OCI-M2 (cell line): ENCODE results near the gene HESX1.

ENCODE experiments used
- DNase-seq: peaks from one replicate; lab custom pipeline; 2025; ENCODE audit not compliant: unreplicated experiment; lab: John Stamatoyannopoulos, UW

HESX1 gene

GRCh38 chr3:57199895-57200297, at the start of gene HESX1:
HESX1 (minus strand) TSS chr3:57199978; CDS start chr3:57199918, 60 bp downstream.
- no peak for DNase-seq

GRCh38 chr3:57244946-57245345, 45.2 kb upstream of the HESX1 start:
- no peak for DNase-seq

- DNase-seq, result no peak
These were observed 35.1 kb upstream of the HESX1 start for GRCh38 chr3:57234613-57235575.

GRCh38 chr3:57233799-57234198, 34.0 kb upstream of the HESX1 start:
- DNase-seq, result no peak

GRCh38 chr3:57230006-57230405, 30.2 kb upstream of the HESX1 start:
- no peak for DNase-seq

GRCh38 chr3:57227930-57228751, 28.4 kb upstream of the HESX1 start:
- DNase-seq, result peak; percentile 41

GRCh38 chr3:57227204-57227929, 27.6 kb upstream of the HESX1 start, which contains the start of gene APPL1:
APPL1 (plus strand) TSS chr3:57227729; CDS start chr3:57227884, 155 bp downstream.
- peak; percentile 49 for DNase-seq

GRCh38 chr3:57226176-57226575, 26.4 kb upstream of the HESX1 start:
- DNase-seq, result no peak

GRCh38 chr3:57224856-57225255, 25.1 kb upstream of the HESX1 start:
- DNase-seq, result no peak

GRCh38 chr3:57221883-57222282, 22.1 kb upstream of the HESX1 start:
- DNase-seq, result no peak

- no peak for DNase-seq
These were observed 6.6 kb upstream of the HESX1 start for GRCh38 chr3:57206423-57206822.

GRCh38 chr3:57194641-57195040, 5.1 kb downstream of the HESX1 start:
- no peak for DNase-seq

GRCh38 chr3:57192028-57192427, 7.8 kb downstream of the HESX1 start:
- DNase-seq, result no peak

GRCh38 chr3:57184526-57184925, 15.3 kb downstream of the HESX1 start:
- no peak for DNase-seq

GRCh38 chr3:57179580-57180410, 20.0 kb downstream of the HESX1 start:
- no peak for DNase-seq

GRCh38 chr3:57176045-57176444, 23.7 kb downstream of the HESX1 start:
- DNase-seq, result no peak

- no peak for DNase-seq
These were observed 26.1 kb downstream of the HESX1 start for GRCh38 chr3:57173687-57174086.

GRCh38 chr3:57170946-57171345, 28.8 kb downstream of the HESX1 start:
- no peak for DNase-seq

GRCh38 chr3:57169872-57170623, 29.7 kb downstream of the HESX1 start:
- DNase-seq, result peak; percentile 40
